ENCODE results near the gene TMED9. TPM values are rescaled to one million over a fixed set of nuclear protein-coding genes. Genes with fewer than 3 reads are reported as not detected.
"Not testable (repeated sequence)": the region's sequence is repeated elsewhere in the genome, so short reads cannot be mapped to it uniquely, and the experiment has no call there.

TMED9 gene
- total RNA-seq, 1 donor from 2014 or later, result 168 TPM

DNA sequence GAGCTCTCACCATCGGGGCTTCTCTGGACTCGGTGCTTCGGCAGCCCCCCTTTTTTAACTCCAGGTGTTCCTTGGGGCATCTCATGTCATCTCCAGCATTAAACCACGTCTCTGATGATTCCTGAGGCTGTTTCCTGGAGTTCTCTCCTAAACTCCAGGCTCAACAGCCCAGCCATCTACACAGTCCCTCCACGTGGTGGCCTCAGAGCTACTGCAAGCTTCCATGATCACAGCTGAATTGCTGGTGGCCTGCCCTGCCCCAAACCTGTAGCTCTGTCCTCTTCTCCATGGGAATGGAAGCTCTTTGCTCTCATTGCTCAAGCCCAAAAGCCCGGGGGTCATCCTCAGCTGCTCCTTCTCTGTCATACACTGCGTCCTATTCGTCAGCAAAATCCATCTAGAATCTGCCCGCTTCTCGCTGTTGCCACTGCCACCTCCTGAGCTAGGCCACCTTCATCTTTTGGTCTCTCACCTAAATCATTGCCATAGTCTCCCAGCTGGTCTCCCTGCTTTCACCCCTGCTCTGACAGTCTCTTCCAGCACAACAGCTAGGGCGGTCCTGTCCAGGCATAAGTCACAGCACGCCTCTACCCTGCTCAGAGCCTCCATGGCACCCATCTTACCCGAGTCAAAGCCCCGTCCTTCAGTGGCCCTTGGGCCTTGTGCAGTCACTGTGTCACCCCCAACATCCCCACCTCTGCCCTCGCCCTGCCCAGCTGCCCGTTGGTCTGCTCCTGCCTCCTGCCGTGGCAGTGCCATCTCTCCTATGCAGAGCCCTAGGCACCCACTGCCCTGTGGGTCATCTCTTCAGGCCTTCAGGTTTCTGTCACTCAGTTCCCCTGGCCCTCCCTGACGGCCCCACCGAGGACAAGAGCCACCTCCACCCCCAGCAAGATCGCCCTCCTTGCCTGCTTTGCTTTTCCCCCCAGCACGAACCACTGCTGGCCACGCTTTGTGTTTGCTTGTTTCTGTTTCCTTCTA lies 14.4 kb downstream of the TMED9 start:
- DNase-seq (ENCODE audit: low read depth), result no peak

DNA sequence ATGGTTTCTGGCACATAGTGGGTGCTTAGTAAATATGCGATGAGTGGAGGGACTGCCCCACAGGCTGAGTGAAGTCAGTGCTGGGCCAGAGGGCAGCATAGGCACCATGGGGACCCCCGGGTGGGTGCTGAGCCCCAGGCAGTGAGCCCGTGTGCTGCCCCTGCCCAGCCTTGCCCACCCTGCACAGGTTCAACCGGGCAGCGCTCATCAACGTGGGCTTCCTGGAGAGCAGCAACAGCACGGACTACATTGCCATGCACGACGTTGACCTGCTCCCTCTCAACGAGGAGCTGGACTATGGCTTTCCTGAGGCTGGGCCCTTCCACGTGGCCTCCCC lies 15.1 kb downstream of the TMED9 start:
- no peak for DNase-seq (ENCODE audit: low read depth)

DNA sequence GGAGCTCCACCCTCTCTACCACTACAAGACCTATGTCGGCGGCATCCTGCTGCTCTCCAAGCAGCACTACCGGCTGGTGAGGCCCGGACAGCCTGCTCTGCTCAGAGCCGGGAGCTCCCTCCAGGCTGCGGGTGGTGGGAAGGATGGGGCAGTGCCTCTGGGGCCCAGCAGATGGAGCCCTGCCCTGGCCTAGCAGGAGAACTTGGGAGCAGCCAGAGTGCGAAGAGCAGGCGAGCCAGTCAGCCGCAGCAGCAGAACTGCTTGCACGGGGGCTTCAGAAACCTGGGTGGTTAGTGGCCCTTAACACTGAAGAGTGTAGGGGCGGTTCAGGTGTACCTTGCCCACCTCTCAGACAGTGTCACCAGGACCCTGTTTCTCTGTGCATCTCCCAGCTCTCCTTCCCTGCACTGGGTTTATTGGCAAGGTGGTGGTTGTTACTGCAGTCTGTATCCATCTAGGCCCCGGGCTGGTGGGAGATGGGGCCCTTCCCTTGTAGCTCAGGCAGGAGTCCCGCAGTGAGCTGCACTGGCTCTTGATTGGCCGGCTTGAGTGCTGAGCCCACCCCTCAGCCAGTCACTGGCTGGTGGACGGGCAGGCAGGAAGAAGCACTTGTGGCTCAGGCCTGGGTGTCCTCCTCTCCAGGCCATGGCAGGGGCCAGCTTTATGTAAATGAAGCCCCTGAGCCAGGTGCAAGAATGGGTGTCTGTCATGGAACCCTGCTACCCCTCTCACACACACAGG lies 15.6 kb downstream of the TMED9 start:
- DNase-seq (ENCODE audit: low read depth), result peak; percentile 54

DNA sequence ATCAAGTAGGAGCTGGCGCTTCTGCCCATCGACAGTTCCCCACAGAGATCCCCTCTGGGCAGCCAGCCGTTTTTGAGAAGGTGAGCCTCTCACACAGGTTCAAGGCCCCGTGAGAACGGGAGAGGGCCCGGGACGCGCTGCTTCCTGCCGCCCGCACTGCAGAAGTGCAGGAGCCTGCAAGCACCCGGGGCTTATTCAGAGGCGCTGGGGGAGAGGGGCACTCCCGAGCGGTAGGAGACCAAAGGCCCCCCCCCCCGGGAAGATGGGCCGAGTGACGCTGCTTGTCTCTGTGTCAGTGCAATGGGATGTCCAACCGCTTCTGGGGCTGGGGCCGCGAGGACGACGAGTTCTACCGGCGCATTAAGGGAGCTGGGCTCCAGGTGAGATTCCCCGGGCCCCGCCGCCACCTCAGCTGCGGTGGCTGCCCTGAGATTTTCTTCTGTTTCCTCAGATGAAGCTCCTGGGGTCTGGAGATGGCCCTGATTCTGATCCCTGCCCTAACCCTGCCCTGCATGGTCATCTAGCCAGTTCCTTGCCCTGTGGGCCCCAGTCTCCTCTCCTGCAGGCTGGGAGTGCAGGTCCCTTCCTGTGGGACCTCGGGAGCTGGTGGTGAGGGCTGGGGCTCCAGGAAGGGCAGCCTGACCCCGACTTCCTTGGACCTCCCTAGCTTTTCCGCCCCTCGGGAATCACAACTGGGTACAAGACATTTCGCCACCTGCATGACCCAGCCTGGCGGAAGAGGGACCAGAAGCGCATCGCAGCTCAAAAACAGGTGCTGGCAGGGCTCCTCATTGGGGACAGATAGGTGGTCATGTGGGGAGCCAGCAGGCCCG lies 16.5 kb downstream of the TMED9 start:
- DNase-seq (ENCODE audit: low read depth), result no peak

DNA sequence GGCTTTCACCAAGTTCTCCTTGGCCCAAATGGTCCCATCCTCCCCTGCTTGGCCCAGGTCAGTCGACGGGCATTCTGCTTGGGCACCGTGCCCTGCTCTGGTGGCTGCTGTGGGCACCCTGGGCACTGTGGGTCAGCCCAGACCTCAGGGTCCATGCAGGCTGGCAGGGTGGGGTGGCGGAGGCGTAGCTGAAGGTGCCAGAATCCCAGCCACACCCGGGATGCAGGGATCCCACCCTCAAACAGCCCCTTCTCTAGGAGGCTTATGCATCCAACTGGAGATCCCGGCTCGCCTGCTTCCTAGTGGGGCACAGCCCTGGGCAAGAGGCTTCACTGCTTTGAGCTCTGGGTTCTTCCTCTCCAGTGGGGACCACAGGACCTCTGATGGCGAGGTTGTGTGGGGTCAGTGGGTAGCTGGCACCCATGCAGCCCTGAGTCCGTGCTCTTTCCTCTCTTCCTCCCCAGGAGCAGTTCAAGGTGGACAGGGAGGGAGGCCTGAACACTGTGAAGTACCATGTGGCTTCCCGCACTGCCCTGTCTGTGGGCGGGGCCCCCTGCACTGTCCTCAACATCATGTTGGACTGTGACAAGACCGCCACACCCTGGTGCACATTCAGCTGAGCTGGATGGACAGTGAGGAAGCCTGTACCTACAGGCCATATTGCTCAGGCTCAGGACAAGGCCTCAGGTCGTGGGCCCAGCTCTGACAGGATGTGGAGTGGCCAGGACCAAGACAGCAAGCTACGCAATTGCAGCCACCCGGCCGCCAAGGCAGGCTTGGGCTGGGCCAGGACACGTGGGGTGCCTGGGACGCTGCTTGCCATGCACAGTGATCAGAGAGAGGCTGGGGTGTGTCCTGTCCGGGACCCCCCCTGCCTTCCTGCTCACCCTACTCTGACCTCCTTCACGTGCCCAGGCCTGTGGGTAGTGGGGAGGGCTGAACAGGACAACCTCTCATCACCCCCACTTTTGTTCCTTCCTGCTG lies 17.4 kb downstream of the TMED9 start:
- DNase-seq (ENCODE audit: low read depth), result no peak

DNA sequence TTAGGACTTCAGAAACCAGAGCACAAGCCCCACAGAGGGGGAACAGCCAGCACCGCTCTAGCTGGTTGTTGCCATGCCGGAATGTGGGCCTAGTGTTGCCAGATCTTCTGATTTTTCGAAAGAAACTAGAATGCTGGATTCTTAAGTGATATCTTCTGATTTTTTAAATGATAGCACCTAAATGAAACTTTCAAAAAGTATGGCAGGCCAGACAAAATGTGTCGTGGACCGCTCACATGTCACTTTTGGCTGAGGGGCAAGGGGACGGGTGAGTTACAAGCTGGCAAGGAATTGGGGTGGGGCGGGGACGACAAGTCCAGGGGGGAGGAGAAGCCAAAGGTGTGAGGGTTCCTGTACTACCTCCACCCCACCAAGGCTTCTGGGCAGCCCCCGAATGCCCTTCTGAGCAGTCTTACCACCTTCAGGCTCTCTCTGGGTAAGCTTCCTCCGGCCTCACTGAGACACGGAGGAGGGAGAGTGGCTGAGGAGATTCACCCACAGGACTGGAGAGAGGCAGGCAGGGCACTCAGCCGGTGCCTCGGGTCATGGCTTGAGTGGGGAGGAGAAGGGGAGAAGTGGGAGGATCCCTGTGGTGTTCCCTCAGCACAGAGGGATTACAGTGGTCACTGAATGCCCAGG lies 18.2 kb downstream of the TMED9 start:
- DNase-seq (ENCODE audit: low read depth), result no peak

DNA sequence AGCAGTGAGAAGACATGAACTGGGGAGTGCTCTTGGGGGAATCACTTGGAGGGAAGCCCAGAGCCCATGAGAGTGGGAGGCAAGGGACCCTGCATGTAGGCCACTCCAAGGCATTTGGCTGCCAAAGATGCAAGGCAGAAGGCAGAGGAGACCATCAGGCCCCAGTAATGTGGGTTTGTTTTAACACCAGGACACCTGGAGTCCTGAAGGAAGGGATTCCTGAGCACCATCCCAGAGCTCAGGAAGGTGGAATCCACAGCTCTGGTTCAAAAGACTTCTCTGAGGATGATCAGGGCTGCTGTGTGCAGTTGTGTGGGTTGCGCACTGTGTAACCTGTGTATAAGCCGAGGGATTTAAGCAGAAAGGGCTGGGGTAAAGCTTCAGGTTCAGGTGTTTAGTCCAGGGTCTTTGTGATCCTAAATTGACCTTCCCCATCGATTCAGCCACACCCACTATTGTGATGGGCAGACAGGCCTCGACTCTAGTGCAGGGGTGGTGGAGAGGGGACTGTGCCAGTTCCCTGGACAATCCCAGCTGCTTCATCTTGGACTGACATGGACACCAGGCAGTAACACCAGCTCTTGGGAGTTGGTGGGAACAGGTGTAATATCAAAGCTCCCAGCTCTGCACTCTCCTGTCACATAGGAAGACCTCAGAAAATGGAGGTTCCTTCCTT lies 18.9 kb downstream of the TMED9 start:
- DNase-seq (ENCODE audit: low read depth), result no peak

DNA sequence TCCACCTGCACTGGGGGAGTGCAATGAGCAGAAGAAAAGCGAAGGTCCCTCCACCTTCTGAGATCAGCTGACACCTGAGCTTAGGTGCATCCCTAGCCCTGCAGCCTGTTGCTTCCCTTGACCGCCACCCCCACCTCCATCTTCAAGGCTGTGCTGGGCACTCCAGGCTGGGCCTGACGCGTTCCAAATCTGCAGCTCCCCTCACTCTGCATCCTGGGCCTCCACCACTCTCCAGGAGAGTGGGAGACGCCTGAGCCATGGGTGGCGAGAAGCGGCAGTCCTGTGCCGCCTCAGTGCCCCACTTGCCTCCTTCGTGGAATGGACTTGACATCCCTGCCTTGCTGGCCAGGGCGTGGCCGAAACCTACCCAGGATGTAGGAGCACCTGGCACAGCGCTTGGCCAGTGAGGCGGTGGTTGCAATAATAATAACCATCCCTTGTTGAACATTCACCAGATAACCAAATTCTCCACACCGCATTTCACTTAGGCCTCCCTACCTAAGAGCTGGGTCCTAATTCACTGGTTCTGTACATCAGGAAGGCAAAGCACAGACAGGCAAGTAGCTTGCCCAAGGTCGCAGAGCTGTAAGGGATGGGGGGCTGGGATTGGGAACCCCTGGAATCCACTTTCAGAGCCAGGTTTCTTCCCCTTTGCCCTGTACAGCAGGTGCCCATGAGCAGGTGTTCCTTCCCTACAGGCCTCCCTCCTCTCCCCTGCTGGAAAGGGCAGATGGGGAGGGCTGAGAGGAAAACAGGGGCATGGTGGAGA lies 19.6 kb downstream of the TMED9 start:
- DNase-seq (ENCODE audit: low read depth), result no peak

DNA sequence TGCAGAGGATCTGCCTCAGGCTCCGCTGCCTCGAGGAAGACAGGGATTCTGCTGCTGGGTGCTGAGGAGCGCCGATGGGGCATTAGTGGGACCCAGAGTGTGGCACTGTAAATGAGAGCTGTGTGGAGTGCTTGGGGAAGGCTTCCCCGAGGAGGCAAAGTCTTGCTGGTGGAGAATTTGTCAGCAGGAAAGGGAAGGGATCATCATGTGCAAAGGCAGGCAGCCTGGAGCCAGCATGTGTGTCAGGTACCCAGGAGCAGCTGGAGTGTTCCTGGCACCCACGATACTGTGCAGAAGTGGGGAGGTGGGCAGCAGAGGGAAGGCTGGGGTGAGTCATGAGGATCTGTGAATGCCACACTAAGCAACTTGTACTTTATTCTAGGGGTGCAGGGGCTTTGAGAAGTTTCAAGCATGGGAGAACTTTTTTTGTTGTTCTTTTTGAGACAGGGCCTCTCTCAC lies 20.2 kb downstream of the TMED9 start:
- no peak for DNase-seq (ENCODE audit: low read depth)

DNA sequence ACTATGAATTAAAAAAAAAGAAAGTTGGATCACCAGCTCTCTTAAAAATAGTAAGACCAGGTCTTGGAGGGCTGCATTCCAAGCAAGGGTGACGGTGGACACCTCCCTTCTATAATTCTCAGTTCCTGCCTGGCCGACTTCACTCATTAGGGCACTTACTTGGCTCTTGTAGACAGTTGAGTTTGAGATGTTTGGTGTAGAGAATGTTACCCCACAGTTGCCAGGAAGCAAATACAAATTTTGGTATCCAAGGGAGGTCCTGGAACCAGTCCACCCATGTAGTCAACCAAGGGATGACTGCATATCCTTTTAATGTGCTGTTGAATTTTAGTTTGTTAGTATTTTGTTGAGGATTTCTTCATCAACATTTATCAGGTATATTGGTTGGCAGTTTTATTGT lies 28.6 kb downstream of the TMED9 start:
- no peak for DNase-seq (ENCODE audit: low read depth)

DNA sequence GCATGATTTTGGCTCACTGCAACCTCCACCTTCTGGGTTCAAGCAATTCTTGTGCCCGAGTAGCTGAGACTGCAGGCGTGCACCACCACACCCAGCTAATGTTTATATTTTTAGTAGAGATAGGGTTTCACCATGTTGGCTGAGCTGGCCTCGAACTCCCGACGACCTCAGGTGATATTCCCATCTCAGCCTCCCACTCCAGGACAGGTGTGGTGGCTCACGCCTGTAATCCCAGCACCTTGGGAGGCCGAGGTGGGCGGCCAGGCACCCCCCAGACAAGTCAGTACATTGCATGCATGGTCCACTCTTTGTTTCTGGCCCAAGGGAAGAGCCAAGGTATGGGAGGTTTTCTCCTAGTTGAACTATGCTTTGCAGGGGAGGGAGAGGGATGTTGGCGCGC lies 32.2 kb downstream of the TMED9 start:
- not testable (repeated sequence) for DNase-seq (ENCODE audit: low read depth)

DNA sequence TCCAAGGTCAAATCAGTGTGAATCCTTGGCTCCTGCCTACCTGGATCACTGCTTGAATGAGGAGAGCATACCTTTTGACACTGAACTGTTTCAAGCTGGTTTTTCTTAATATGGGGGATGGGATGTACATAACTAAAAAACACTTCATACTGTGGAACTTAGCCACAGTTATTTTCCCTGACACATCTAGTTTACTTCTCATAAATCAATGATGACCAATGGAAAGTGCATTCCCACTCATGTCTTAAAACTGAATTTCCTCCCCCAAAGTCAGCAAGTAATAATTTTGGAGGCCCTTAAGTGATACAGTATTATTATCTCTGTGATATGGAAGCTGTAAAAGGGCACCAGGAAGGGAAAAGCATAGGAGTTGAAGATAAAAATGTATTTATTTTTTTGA lies 38.2 kb downstream of the TMED9 start:
- DNase-seq (ENCODE audit: low read depth), result not testable (repeated sequence)

DNA sequence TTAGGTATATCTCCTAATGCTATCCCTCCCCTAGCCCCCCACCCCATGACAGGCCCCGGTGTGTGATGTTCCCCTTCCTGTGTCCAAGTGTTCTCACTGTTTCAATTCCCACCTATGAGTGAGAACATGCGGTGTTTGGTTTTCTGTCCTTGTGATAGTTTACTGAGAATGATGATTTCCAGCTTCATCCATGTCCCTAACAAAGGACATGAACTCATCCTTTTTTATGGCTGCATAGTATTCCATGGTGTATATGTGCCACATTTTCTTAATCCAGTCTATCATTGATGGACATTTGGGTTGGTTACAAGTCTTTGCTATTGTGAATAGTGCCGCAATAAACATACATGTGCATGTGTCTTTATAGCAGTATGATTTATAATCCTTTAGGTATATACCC lies 42.9 kb downstream of the TMED9 start:
- not testable (repeated sequence) for DNase-seq (ENCODE audit: low read depth)

DNA sequence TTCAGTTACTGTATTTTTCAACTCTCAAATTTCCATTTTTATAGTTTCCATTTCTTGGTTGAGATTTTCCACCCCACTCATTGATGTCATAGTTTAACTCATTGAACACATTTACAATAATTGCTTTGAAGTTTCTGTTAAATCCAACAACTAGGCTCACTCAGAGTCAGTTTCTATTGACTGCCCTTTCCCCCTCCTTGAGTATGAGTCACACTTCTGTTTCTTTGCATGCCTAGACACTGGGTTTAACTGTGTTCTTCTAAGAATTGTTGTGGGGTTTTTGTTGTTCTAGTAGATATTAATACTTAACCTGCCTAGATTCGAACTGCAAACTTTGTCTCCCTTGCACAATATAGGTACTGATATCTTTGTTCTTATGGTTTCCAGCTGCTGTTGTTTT lies 53.5 kb downstream of the TMED9 start:
- DNase-seq (ENCODE audit: low read depth), result not testable (repeated sequence)

Other genes with a start within 250 kb of the TMED9 start
- 242 and 337 TPM in 2 replicates for gene LMAN2, start 240.5 kb upstream of the TMED9 start, total RNA-seq
- gene RGS14, start 234.3 kb upstream of the TMED9 start, total RNA-seq, result 11.1 and 30.2 TPM in 2 replicates
- 0.05 TPM in 1 of 2 replicates, not detected in the other for gene SLC34A1, start 207.8 kb upstream of the TMED9 start, total RNA-seq
- gene PFN3, start 191.5 kb upstream of the TMED9 start, total RNA-seq, result not detected in 2 replicates
- 3.1 and 5.9 TPM in 2 replicates for gene F12, start 182.6 kb upstream of the TMED9 start, total RNA-seq
- 21.3 and 31.1 TPM in 2 replicates for gene GRK6, start 165.5 kb upstream of the TMED9 start, total RNA-seq
- gene PRR7, start 145.4 kb upstream of the TMED9 start, total RNA-seq, result 9.4 and 11.0 TPM in 2 replicates
- 191 and 241 TPM in 2 replicates for gene DBN1, start 118.6 kb upstream of the TMED9 start, total RNA-seq
- 103 and 161 TPM in 2 replicates for gene PDLIM7, start 94.6 kb upstream of the TMED9 start, total RNA-seq
- 0.17 and 13.6 TPM in 2 replicates for gene DOK3, start 82.4 kb upstream of the TMED9 start, total RNA-seq
- 74.0 and 141 TPM in 2 replicates for gene DDX41, start 75.2 kb upstream of the TMED9 start, total RNA-seq
- 7.3 and 25.4 TPM in 2 replicates for gene FAM193B, start 37.6 kb upstream of the TMED9 start, total RNA-seq
- gene B4GALT7, start 7.9 kb downstream of the TMED9 start, total RNA-seq, result 31.6 and 36.2 TPM in 2 replicates
- gene FAM153A, start 190.7 kb downstream of the TMED9 start, total RNA-seq, result 5.8 TPM in 1 of 2 replicates, not detected in the other